Activated CD4-positive, alpha-beta T cell treated with anti-CD3 and anti-CD28 coated beads for 36 hours (primary cell): ENCODE data around the gene FANCD2. TPM values are rescaled to one million over a fixed set of nuclear protein-coding genes. Genes with fewer than 3 reads are reported as not detected.

Source experiments
- ATAC-seq: fragments of 200-7000 bp; cut with Tn5 transposase; one replicate; pipeline ENCODE4 v1.10.0; 2021; ENCODE audit warnings: mild to moderate bottlenecking, moderate library complexity
- CTCF ChIA-PET: fragments of 350-600 bp; sonication (Branson Sonifier 250); formaldehyde crosslinking; loops from one replicate; lab custom pipeline; 2021; ENCODE audit warnings: antibody characterized with exemption; lab: Charles Lee
- POLR2A ChIA-PET: fragments of 350-600 bp; sonication (Branson Sonifier 250); formaldehyde crosslinking; loops from one replicate; lab custom pipeline; 2021; ENCODE audit warnings: antibody characterized with exemption, inconsistent platforms; lab: Charles Lee
- DNase-seq: peaks from one replicate; pipeline ENCODE4 v3.0.0-alpha.2; 2020
- H3K27ac Mint-ChIP-seq: one replicate; pipeline ENCODE4 v1.8.0; 2021; ENCODE audit warnings: mixed read lengths
- H3K27me3 Mint-ChIP-seq: one replicate; pipeline ENCODE4 v1.8.0; 2021; ENCODE audit warnings: mixed read lengths
- H3K36me3 Mint-ChIP-seq: one replicate; pipeline ENCODE4 v1.8.0; 2021; ENCODE audit warnings: low read depth, mixed read lengths
- H3K4me1 Mint-ChIP-seq: one replicate; pipeline ENCODE4 v1.8.0; 2021; ENCODE audit warnings: mixed read lengths
- H3K4me3 Mint-ChIP-seq: one replicate; pipeline ENCODE4 v1.8.0; 2021; ENCODE audit warnings: mild to moderate bottlenecking, moderate library complexity, mixed read lengths
- H3K9me3 Mint-ChIP-seq: one replicate; pipeline ENCODE4 v1.8.0; 2021; ENCODE audit warnings: low read depth, mixed read lengths
- intact Hi-C, 2 experiments: fragments of 100-400 bp; cut with DNase I in 1 of 2; cut with micrococcal nuclease in 1 of 2; formaldehyde crosslinking; loops; one replicate each; pipeline versions ENCODE4 v1.14.2 to v1.15.1; 2022 to 2024; cut with DNase I, micrococcal nuclease
- total RNA-seq, 2 experiments: library from RNA; stranded (reverse); gene quantifications; one replicate each; pipeline ENCODE4 v1.2.3, GENCODE V29; 2021

Gene FANCD2
- total RNA-seq, 2 experiments from 2014 or later, result 86.4 to 87.7 TPM

DNA sequence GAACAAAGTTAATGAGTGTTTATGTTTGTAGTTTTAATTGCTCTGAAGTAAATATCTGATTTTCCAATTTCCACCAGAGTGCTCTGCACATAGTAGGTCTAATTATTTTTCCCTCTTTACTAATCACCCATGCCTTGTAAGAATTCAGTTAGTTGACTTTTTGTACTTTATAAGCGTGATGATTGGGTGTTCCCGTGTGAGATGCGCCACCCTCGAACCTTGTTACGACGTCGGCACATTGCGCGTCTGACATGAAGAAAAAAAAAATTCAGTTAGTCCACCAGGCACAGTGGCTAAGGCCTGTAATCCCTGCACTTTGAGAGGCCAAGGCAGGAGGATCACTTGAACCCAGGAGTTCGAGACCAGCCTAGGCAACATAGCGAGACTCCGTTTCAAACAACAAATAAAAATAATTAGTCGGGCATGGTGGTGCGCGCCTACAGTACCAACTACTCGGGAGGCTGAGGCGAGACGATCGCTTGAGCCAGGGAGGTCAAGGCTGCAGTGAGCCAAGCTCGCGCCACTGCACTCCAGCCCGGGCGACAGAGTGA, 114.8 kb downstream of the FANCD2 start:
- no peaks in the 10 kb centered on the region for H3K27me3 Mint-ChIP-seq
- intact Hi-C loops, result loop anchor here (1.0 to 5.0 kb wide), 10 partner anchors 26 to 744 kb away; partner anchors contain the start of genes TATDN2 (in 2 of the 2), BRK1 (in 1 of the 2), CRELD1 (in 1 of the 2) and EMC3 (in 1 of the 2)
- DNase-seq (peak; percentile 8), ATAC-seq (no peak)
- H3K36me3 Mint-ChIP-seq, result peaks cover 24% of the 10 kb centered on the region
- peaks cover 21% of the 10 kb centered on the region for H3K4me1 Mint-ChIP-seq
- H3K27ac Mint-ChIP-seq, result peak overlapping the region; percentile 89
- ChIA-PET POLR2A (interaction anchor here (0.6 to 1.5 kb wide), 4 partner anchors 51 to 210 kb away, joined by 3 to 5 read pairs (median 3); partner anchors contain the start of gene TATDN2), CTCF (interaction anchor here (0.6 to 1.0 kb wide), 4 partner anchors 15 to 250 kb away, joined by 3 to 5 read pairs (median 4); partner anchors contain the start of gene JAGN1)
- H3K9me3 Mint-ChIP-seq, result no peaks in the 10 kb centered on the region
- peak overlapping the region; percentile 97 for H3K4me3 Mint-ChIP-seq

DNA sequence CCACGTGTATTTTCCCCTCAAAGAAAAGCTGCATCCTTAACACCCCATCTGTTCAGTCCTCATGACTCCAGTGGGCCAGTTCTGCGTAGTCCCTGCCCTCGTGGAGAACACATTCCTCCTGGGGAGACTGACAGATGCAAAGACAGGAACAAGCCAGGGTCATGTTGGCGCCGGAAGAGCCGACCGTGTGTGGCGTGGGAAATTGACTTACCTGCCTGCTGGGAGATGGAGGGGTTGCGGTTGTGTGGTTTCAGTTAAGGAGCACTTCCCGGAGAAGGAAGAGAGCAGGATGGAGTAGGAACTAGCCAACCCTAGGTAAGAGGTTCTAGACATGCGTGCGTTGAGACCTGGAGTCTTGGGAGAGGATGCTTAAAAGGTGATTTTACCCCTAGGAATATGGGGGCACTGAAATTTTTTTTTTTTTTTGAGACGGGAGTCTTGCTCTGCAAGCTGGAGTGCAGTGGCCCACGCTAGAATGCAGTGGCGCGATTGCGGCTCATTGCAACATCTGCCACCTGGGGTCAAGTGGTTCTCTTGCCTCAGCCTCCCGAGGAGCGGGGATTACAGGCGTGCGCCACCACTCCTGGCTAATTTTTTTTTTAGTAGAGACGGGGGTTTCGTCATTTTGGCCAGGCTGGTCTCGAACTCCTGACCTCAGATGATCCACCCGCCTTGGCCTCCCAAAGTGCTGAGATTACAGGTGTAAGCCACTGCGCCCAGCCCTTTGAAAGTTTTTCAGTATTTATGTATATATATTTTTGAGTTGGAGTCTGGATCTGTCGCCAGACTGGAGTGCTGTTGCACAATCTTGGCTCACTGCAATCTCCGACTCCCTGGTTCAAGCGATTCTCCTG, 116.7 kb downstream of the FANCD2 start:
- peak overlapping the region; percentile 89 for H3K27ac Mint-ChIP-seq
- DNase-seq (peak; percentile 57), ATAC-seq (peak; percentile 15)
- intact Hi-C loops, result loop anchor here (1.0 to 5.0 kb wide), 6 partner anchors 21 to 746 kb away; partner anchors contain the start of genes IRAK2 (in 1 of the 2), SETD5 (in 1 of the 2) and TATDN2 (in 1 of the 2)
- ChIA-PET CTCF (interaction anchor here (0.6 to 1.7 kb wide), 4 partner anchors 8 to 119 kb away, joined by 3 to 4 read pairs (median 3); no protein-coding TSS in a partner anchor), POLR2A (interaction anchor here (0.7 to 1.5 kb wide), 3 partner anchors 13 to 105 kb away, joined by 3 to 7 read pairs (median 5); partner anchors contain the start of gene TATDN2)
- peaks cover 32% of the 10 kb centered on the region for H3K36me3 Mint-ChIP-seq
- no peaks in the 10 kb centered on the region for H3K27me3 Mint-ChIP-seq
- no peaks in the 10 kb centered on the region for H3K9me3 Mint-ChIP-seq
- peaks cover 28% of the 10 kb centered on the region for H3K4me1 Mint-ChIP-seq
- H3K4me3 Mint-ChIP-seq, result peak overlapping the region; percentile 97

DNA sequence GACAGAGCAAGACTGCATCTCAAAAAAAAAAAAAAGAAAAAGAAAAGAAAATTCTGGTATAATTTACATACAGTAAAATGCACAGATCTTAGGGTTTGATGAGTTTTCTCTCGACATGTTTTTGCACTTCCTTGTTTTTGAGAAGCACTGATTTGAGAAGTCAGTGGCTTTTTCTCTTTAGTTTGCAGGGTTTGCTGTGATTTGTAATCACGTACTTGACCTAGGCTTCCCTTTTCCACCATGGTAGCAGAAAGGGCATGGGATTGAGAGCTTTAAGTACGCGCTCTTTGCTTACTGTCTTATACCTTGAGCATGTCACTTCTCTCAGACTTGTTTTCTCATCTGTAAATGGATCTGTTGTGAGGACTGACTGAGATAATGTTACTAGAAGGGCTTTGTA, 119.4 kb downstream of the FANCD2 start:
- no peaks in the 10 kb centered on the region for H3K27me3 Mint-ChIP-seq
- intact Hi-C loops, result no loop called here
- H3K9me3 Mint-ChIP-seq, result no peaks in the 10 kb centered on the region
- peaks cover 34% of the 10 kb centered on the region for H3K4me1 Mint-ChIP-seq
- ChIA-PET POLR2A (no interaction called here), CTCF (interaction anchor here (0.6 to 0.8 kb wide), 2 partner anchors 56 to 110 kb away, joined by 3 read pairs; no protein-coding TSS in a partner anchor)
- H3K27ac Mint-ChIP-seq, result peak overlapping the region; percentile 40
- H3K4me3 Mint-ChIP-seq, result peak overlapping the region; percentile 46
- no peak for DNase-seq
- no peak for ATAC-seq
- peaks cover 54% of the 10 kb centered on the region for H3K36me3 Mint-ChIP-seq

DNA sequence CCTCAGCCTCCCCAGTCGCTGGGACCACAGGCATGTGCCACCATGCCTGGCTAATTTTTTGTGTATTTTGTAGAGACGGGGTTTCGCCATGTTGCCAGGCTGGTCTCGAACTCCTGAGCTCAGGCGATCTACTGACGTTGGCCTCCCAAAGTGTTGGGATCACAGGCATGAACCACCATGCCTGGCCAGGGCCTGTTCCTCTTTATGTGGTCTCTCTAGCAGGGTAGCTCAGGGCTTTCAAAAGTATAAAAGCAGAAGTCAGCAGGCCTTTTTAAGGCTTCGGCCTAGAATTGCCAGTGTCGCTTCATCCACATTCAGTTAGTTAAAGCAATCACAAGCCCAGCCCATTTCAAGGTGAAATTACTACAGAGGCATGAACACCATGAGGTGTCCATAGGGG, 123.0 kb downstream of the FANCD2 start:
- ATAC-seq, result no peak
- ChIA-PET CTCF (no interaction called here), POLR2A (interaction anchor here (0.6 kb wide), 2 partner anchors 8 to 162 kb away, joined by 5 to 6 read pairs; no protein-coding TSS in a partner anchor)
- peak overlapping the region; percentile 3 for H3K27ac Mint-ChIP-seq
- intact Hi-C loops, result no loop called here
- H3K4me3 Mint-ChIP-seq, result no peak overlapping the region
- no peaks in the 10 kb centered on the region for H3K27me3 Mint-ChIP-seq
- H3K9me3 Mint-ChIP-seq, result no peaks in the 10 kb centered on the region
- DNase-seq, result no peak
- H3K36me3 Mint-ChIP-seq, result peaks cover 54% of the 10 kb centered on the region
- H3K4me1 Mint-ChIP-seq, result peaks cover 21% of the 10 kb centered on the region

DNA sequence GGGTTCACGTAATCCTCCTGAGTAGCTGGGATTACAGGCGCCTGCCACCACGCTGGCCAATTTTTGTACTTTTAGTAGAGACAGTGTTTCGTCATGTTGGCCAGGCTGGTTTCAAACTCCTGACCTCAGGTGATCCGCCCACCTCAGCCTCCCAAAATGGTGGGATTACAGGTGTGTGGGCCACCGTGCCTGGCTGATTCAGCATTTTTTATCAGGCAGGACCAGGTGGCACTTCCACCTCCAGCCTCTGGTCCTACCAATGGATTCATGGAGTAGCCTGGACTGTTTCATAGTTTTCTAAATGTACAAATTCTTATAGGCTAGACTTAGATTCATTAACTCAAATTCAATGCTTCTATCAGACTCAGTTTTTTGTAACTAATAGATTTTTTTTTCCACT, 124.8 kb downstream of the FANCD2 start:
- H3K4me1 Mint-ChIP-seq, result peaks cover 14% of the 10 kb centered on the region
- no peaks in the 10 kb centered on the region for H3K27me3 Mint-ChIP-seq
- no peak overlapping the region for H3K27ac Mint-ChIP-seq
- intact Hi-C loops, result no loop called here
- CTCF ChIA-PET, result interaction anchor here (0.9 kb wide), 1 partner anchor 113 kb away, joined by 4 read pairs; no protein-coding TSS in a partner anchor
- no peaks in the 10 kb centered on the region for H3K9me3 Mint-ChIP-seq
- peaks cover 55% of the 10 kb centered on the region for H3K36me3 Mint-ChIP-seq
- ATAC-seq (no peak), DNase-seq (no peak)
- H3K4me3 Mint-ChIP-seq, result no peak overlapping the region
- POLR2A ChIA-PET, result no interaction called here

Other genes starting within 250 kb of the FANCD2 start
- 10 to 100 TPM; 80.7 to 96.4 TPM for gene TADA3, start 234.0 kb upstream of the FANCD2 start, total RNA-seq
- gene ARPC4, start 233.4 kb upstream of the FANCD2 start, total RNA-seq, result 100 to 1,000 TPM; 164 to 231 TPM
- gene TTLL3, start 216.2 kb upstream of the FANCD2 start, total RNA-seq, result 10 to 100 TPM; 47.5 to 49.8 TPM
- gene RPUSD3, start 182.4 kb upstream of the FANCD2 start, total RNA-seq, result 10 to 100 TPM; 79.2 to 81.5 TPM
- not detected for gene CIDEC, start 146.2 kb upstream of the FANCD2 start, total RNA-seq
- 10 to 100 TPM; 27.1 to 33.0 TPM for gene JAGN1, start 135.8 kb upstream of the FANCD2 start, total RNA-seq
- 1 to 10 TPM; 2.3 to 3.1 TPM for gene IL17RE, start 123.6 kb upstream of the FANCD2 start, total RNA-seq
- under 1 TPM; 0.25 to 0.50 TPM for gene IL17RC, start 109.3 kb upstream of the FANCD2 start, total RNA-seq
- 10 to 100 TPM; 12.6 to 14.7 TPM for gene CRELD1, start 92.6 kb upstream of the FANCD2 start, total RNA-seq
- 1 to 10 TPM; 8.1 to 9.7 TPM for gene PRRT3, start 74.0 kb upstream of the FANCD2 start, total RNA-seq
- gene EMC3, start 39.6 kb upstream of the FANCD2 start, total RNA-seq, result 10 to 100 TPM; 37.2 to 38.4 TPM
- gene FANCD2OS, start 81.8 kb downstream of the FANCD2 start, total RNA-seq, result not detected
- 10 to 100 TPM; 83.4 to 86.6 TPM for gene BRK1, start 89.2 kb downstream of the FANCD2 start, total RNA-seq
- gene VHL, start 115.3 kb downstream of the FANCD2 start, total RNA-seq, result 10 to 100 TPM; 49.8 to 52.4 TPM
- 1 to 10 TPM; 3.9 to 4.0 TPM for gene IRAK2, start 138.5 kb downstream of the FANCD2 start, total RNA-seq
- gene TATDN2, start 222.0 kb downstream of the FANCD2 start, total RNA-seq, result 10 to 100 TPM; 40.0 to 40.2 TPM